HG02884 (cell line): ENCODE results near the gene RXRA.
"Not testable (repeated sequence)": the region's sequence is repeated elsewhere in the genome, so short reads cannot be mapped to it uniquely, and the experiment has no call there.

Source experiments
- ATAC-seq: cut with Tn5 transposase; IDR thresholded peaks from one replicate; pipeline ENCODE4 v1.9.1; 2021; ENCODE audit warnings: mild to moderate bottlenecking, moderate library complexity; ENCODE audit not compliant: unreplicated experiment

The RXRA gene

DNA sequence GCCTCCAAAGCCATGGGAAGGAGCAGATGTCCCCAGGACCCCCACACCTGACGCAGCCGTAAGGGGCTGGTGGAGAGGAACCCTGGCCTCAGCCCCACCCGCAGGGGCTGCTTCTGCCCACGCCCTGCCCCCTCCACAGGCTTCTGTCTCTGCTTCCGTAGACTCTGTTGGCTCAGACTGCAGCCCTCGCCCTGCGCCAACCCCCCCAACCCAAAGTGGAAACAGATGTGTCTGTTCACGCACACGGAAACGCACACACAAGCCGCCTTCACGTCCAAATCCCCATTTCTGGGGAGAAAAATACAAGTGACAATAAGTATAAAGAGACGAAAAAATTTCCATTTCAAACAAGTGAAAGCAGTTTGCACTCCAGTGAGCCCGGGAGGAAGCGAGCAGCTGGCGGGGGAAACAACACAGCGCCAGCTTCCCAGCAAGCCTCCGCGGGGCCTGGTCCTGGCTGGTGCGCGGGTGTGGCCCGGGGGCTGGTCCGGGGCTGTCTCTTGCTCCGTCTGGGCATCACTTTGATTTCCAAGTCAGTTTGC lies 32.6 kb upstream of the RXRA start:
- no peak for ATAC-seq

GRCh38 chr9:134294153-134295071 lies 31.8 kb upstream of the RXRA start:
- ATAC-seq = no peak

DNA sequence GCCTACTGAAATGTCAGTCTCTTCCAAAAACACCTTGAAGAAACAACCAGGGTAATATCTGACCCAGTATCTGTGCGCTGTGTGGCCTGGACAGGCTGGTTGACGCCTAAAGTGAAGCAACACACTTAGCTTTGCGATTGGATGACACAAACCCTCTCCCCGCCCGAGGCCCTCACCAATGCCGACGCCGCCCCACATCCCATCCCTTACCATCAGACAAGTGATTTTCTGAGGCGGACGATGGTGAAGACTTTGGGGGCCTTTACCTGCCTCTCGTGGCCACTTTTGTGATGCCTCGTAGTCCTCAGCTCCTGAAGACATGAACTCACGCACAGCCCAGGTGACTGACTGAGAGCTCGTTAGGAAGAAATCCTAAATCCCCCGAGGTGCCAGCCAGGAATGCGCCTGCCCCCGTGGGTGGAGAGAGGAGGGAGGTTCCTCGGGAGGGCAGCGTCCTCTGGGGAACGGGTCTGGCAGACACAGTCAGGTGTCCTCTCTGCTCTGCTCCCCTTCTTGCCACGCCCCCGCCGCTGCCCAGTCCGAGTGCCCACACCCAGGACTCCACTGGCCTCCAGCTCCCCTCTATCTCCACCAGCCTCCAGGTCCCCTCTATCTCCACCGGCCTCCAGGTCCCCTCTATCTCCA lies 31.0 kb upstream of the RXRA start:
- no peak for ATAC-seq

DNA sequence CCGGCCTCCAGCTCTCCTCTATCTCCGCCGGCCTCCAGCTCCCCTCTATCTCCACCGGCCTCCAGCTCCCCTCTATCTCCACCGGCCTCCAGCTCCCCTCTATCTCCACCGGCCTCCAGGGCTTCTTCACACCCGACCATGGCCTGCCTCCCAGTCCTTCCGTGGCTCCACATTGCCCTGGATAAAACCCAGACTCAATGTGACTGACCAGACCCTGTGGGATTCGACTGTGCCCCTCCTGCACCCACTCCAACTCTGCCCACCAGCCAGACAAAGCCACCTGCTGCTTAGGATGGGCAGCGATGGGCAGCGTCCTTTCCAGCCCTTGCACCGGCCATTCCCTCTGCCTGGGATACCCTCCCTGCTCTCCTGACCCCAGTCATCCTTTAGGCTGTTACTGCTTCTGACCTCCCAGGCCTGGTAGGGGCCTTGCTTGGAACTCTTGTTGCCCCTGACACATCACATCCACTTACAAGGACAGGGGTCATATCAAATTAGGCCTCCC lies 30.5 kb upstream of the RXRA start:
- ATAC-seq = no peak

DNA sequence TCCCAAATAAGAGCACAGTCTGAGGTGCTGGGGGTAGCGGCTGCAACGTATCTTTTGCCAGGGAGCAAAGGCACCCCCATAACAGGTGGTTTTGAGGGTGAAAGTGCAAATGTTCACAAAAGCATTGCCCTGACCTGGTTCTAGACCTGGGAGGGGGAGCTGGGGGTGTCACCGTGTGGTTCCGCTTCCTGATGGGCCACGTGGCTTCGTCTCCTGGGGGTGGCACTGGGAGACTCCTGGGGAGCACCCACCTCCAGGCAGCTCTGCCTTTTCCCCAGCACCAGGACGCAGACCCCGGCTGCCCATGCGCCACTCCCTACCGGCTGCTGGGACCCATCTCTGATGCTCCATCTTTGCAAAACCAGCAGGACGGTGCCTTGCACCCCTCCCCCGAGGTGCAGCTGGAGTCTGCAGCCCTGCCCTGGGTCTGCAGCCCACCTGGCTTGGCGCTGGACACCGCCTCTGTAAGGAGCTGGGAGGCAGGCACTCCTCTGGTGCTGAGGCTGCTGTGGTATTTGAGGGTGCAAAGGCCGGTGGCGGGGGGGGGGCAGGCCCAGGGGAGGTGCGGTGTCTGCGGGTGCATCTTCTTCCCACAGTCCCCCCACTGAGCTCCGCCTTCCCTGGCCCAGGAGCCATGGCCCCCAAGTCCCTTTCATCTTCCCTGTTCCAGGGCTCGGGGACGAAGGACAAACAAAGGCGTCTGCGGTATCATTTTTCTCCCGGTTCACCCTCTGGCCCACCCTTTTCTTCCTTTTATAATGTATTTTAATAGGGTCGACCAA lies 29.8 kb upstream of the RXRA start:
- ATAC-seq = no peak

- ATAC-seq = no peak
Measured at GRCh38 chr9:134297083-134297410, 29.2 kb upstream of the RXRA start.

- ATAC-seq = no peak
Measured at GRCh38 chr9:134297576-134297975, 28.7 kb upstream of the RXRA start.

DNA sequence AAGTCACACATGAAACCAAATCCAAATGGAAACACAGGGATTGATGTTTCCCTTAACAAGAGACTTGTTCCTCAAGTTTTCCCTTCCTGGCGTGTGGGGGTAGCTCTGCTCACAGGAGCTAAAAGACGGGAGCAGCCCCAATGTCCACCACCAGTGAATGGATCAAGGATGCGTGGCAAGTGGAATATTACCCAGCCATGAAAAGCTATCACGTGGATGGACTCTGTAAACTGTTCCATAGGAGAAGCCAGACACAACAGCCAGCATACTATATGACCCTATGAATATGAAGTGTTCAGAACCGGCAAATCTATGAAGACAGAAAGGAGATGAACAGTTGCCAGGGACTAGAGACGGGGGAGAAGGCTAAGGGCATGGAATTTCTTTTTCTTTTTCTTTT lies 28.3 kb upstream of the RXRA start:
- no peak for ATAC-seq

- ATAC-seq = no peak
Measured at GRCh38 chr9:134299068-134299467, 27.2 kb upstream of the RXRA start.

- no peak for ATAC-seq
Measured at GRCh38 chr9:134299883-134300282, 26.4 kb upstream of the RXRA start.

GRCh38 chr9:134301387-134302129 lies 24.7 kb upstream of the RXRA start:
- no peak for ATAC-seq

DNA sequence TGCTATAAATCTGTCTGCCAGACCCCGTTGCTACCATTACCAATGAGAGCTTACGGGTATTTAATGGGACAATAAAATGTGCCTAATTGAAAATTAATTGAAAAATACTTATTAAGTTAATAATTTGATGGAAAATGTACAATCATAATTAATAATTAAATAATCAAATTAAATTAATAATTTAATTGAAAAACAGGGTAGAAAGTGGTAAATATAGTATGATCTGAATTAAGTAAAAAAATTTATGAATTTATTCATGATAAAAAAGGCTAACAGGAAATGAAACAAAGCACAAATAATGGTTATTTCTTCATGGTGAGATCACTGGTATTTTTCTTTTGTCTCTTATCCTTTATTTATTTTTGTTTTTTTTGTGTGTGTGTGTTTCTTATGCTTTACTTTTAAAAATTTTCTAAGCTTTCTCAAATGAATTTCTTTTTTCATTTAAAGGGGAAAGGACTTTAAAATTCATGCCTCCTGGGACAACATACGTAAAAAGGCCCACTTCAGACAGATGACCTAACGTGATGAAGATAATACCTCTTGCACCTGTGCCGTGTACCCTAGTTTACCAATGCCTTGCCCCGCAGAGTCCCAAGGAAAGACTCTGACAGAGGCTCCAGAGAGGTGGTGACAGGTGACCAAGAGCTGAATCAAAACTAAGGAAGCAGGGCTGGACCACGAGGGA lies 24.0 kb upstream of the RXRA start:
- no peak for ATAC-seq

DNA sequence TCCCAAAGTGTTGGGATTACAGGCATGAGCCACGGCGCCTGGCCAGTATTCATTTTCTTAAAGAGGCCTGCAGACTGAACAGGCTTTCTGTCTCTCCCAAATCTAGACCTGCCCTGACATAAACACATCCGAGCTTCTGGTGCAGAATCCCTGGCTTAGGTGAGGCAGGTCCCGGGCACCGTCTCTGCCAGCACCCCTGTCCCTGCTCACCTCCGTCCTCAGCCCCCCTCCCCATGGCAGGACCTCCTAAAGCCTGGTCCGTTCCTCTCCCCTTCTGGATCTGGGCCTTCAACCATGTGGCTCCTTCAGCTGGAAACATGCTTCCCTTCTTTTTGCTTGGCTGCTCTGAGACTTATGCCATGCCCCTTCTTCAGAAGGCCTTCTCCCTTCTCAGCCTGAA lies 22.7 kb upstream of the RXRA start:
- ATAC-seq = no peak

DNA sequence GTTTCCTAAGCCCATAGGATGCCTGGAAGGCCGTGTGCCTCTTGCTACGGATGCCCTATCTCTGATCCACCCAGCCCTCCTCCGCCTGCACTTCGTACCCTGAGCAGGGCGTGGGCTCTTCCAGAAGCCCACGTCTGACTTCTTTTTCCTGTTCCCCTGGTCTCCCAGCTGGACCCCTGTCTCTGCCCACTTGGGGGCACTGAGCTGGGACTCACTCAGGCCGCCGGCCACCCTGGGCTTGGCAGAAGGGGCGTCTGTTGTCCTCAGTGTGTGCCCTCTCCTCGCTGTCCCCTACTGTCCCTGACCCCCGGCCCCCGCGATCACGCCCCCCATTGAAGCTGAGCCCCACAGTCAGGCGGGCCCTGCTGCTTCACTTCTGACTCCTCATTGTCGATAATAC lies 22.0 kb upstream of the RXRA start:
- ATAC-seq = no peak

GRCh38 chr9:134304690-134305089 lies 21.6 kb upstream of the RXRA start:
- ATAC-seq = no peak

DNA sequence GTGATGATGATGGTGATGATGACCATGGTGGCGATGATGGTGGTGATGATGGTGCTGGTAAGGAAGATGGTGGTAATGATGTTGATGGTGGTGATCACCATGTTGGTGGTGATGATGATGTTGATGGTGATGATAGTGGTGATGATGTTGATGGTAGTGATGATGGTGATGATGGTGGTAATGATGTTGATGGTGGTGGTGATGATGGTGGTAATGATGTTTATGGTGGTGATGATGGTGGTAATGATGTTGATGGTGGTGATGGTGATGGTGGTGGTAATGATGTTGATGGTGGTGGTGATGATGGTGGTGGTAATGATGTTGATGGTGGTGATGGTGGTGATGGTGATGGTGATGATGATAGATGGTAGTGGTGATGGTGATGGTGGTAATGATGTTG lies 20.7 kb upstream of the RXRA start:
- ATAC-seq = no peak

- not testable (repeated sequence) for ATAC-seq
Measured at GRCh38 chr9:134306042-134306441, 20.2 kb upstream of the RXRA start.

DNA sequence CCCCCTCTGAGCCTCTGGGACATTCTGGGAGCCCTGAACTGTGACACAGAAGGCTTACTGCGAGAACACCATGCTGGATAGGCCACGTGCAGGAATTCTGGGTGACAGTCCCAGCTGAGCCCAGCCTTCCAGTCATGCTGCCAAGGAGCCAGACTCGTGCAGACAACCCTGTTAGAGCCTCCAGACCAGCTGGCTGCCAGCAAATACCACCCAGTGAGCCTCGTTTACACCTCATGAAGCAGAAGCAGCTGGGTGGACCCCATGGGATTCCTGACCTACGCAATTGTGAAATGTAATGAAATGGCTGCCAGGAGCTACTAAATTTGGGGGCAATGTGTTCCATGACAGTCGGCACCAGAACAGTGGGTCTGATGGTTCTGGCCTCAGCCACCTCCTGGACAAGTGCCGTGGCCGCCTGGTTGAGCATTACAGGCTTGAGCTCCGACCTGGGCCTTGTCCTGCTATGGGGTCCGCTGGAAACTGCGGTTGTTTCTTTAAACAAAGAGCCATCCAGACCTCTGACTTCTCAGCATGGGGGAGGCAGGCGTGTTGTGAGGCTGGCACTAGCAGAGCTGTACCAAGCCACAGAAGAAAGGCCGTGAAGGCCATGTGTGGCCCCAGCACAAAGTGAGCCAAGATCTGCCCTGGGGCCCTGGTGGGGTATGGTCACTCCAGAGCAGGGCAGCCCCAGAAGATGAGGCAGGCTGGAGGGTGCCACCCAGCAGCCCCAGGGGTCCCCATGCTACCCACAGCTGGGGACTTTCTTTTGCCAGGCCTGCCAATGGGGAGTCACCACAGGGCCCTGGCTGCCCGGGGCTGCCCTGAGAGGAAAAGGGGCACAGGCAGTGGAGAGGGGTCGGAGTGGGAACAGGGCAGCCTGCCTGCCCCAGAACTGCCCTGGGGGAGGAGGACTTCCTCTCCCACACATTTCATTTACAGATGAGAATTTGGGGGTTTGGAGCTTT lies 19.3 kb upstream of the RXRA start:
- no peak for ATAC-seq
